HepG2 (cell line): ENCODE data around the gene GPR158. TPM values are rescaled to one million over a fixed set of nuclear protein-coding genes. Genes with fewer than 3 reads are reported as not detected.
A peak's percentile ranks its signal among the peaks of the same experiment; 100 is the strongest.

Experiments
- ATAC-seq: fragments of 200-7000 bp; cut with Tn5 transposase; 3 replicates; pipeline ENCODE4 v1.9.1; 2020; ENCODE audit warnings: mild to moderate bottlenecking, moderate library complexity
- BruUV-seq: library from RNA; stranded (reverse); fragments of 400-500 nt; replicated peaks from 2 replicates; lab custom pipeline; 2021; lab: Mats Ljungman, UMichigan
- CTCF ChIA-PET: fragments of 300-600 bp; formaldehyde crosslinking; extraction: SDS; loops from one replicate; lab custom pipeline; 2021; ENCODE audit warnings: low total read pairs, inconsistent platforms, low intra/inter-chr PET ratio; lab: Yijun Ruan, JAX
- POLR2A ChIA-PET: fragments of 350-600 bp; sonication (Branson Sonifier 250); formaldehyde crosslinking; loops from one replicate; lab custom pipeline; 2020; ENCODE audit warnings: antibody characterized with exemption, inconsistent platforms; lab: Yijun Ruan, JAX
- DNase-seq: peaks from one replicate; pipeline ENCODE4 v3.0.0-alpha.2; 2015; ENCODE audit warnings: low spot score
- FAIRE-seq: peaks from 3 replicates; lab custom pipeline; 2011; peaks lifted over from hg19 to GRCh38; lab: Jason Lieb, UNC
- H2AFZ ChIP-seq: one replicate; pipeline ENCODE4 v1.6.1; 2011; ENCODE audit warnings: low read length, inconsistent platforms
- H3K27ac ChIP-seq: fragments of 300-600 bp; 3 replicates; pipeline ENCODE4 v1.8.0; 2011; ENCODE audit warnings: mixed run types, mild to moderate bottlenecking, mixed read lengths, low read length, inconsistent platforms; ENCODE audit not compliant: insufficient read depth; ENCODE audit errors: extremely low read length
- H3K27me3 ChIP-seq, 2 experiments: fragments of 200-600 bp in 1 of 2; 2 replicates in 1 of 2; 3 replicates in 1 of 2; pipeline versions ENCODE4 v1.6.0 to v1.8.0; 2011; ENCODE audit warnings: low read length in 2 of 2, mild to moderate bottlenecking in 2 of 2, moderate library complexity in 2 of 2, inconsistent platforms in 1 of 2; ENCODE audit not compliant: insufficient read depth in 2 of 2, control insufficient read depth in 1 of 2
- H3K36me3 ChIP-seq, 2 experiments: fragments of 200-600 bp in 1 of 2; replicated peaks in 1 of 2; 2 replicates in 1 of 2; 3 replicates in 1 of 2; pipeline versions ENCODE4 v1.5.1 to v1.8.0; 2011; ENCODE audit warnings: low read length in 2 of 2, inconsistent platforms in 1 of 2; ENCODE audit not compliant: insufficient read depth in 2 of 2, control insufficient read depth in 1 of 2
- H3K4me1 ChIP-seq: 2 replicates; pipeline ENCODE4 v1.5.1; 2012; ENCODE audit warnings: low read length, inconsistent platforms; ENCODE audit not compliant: insufficient read depth
- H3K4me2 ChIP-seq: 2 replicates; pipeline ENCODE4 v1.6.0; 2011; ENCODE audit warnings: low read depth, low read length, inconsistent platforms
- H3K4me3 ChIP-seq, 3 experiments: fragments of 200-600 bp in 1 of 3; sonication (generic), shearing (Covaris generic) in 1 of 3; replicated peaks in 1 of 3; 2 replicates each; pipeline ENCODE4 v1.5.1; 2011 to 2016; ENCODE audit warnings: low read length in 3 of 3, inconsistent platforms in 2 of 3, low read depth in 2 of 3, mild to moderate bottlenecking in 2 of 3, control low read depth in 1 of 3, mixed read lengths in 1 of 3; ENCODE audit not compliant: insufficient read depth in 1 of 3
- H3K79me2 ChIP-seq: one replicate; pipeline ENCODE4 v1.6.1; 2011; ENCODE audit warnings: low read length, inconsistent platforms; ENCODE audit not compliant: insufficient read depth
- H3K9ac ChIP-seq: 2 replicates; pipeline ENCODE4 v1.6.0; 2011; ENCODE audit warnings: mild to moderate bottlenecking, low read depth, low read length, inconsistent platforms; ENCODE audit not compliant: insufficient read depth
- H3K9me3 ChIP-seq: 2 replicates; pipeline ENCODE4 v1.5.1; 2012; ENCODE audit warnings: mild to moderate bottlenecking, low read length
- H4K20me1 ChIP-seq: 2 replicates; pipeline ENCODE4 v1.6.0; 2011; ENCODE audit warnings: inconsistent platforms, mild to moderate bottlenecking, low read length, moderate library complexity; ENCODE audit not compliant: insufficient read depth
- CCDC6 ChIP-seq: sonication (generic); formaldehyde crosslinking; IDR thresholded peaks from 2 replicates; pipeline ENCODE4 v1.8.1; 2022; ENCODE audit warnings: mild to moderate bottlenecking, missing genetic modification reagents, moderate library complexity
- ELF3 ChIP-seq: IDR thresholded peaks from 2 replicates; pipeline ENCODE4 v1.6.1; 2016; ENCODE audit warnings: missing genetic modification reagents, missing compliant biosample characterization
- MXI1 ChIP-seq: IDR thresholded peaks from 3 replicates; pipeline ENCODE4 v1.6.1; 2012; ENCODE audit warnings: low read depth, low read length, inconsistent platforms, borderline replicate concordance
- POLR2G ChIP-seq: fragments of 200-400 bp; formaldehyde crosslinking; IDR thresholded peaks from 2 replicates; pipeline ENCODE4 v1.6.1; 2018; ENCODE audit warnings: mild to moderate bottlenecking, low read depth, low read length, moderate library complexity
- RAD21 ChIP-seq: fragments of 450-650 bp; formaldehyde crosslinking; IDR thresholded peaks from 2 replicates; pipeline ENCODE4 v1.5.0; 2020; ENCODE audit warnings: mild to moderate bottlenecking
- RXRB ChIP-seq: IDR thresholded peaks from 2 replicates; pipeline ENCODE4 v1.6.1; 2016; ENCODE audit warnings: borderline replicate concordance, missing genetic modification reagents, missing compliant biosample characterization
- SALL2 ChIP-seq: sonication (generic); formaldehyde crosslinking; IDR thresholded peaks from 2 replicates; pipeline ENCODE4 v1.8.1; 2023; ENCODE audit warnings: mild to moderate bottlenecking, missing genetic modification reagents, inconsistent platforms
- SMC3 ChIP-seq: IDR thresholded peaks from 2 replicates; pipeline ENCODE4 v1.6.1; 2011; ENCODE audit warnings: low read length, improper control_type of control experiment
- SRF ChIP-seq: IDR thresholded peaks from 2 replicates; pipeline ENCODE4 v1.6.1; 2011; ENCODE audit warnings: mild to moderate bottlenecking, low read depth, low read length, moderate library complexity
- STAG1 ChIP-seq: sonication (generic); formaldehyde crosslinking; IDR thresholded peaks from 2 replicates; pipeline ENCODE4 v1.4.0; 2020; ENCODE audit warnings: missing genetic modification reagents
- TBL1XR1 ChIP-seq: fragments of 150-350 bp; IDR thresholded peaks from 2 replicates; pipeline ENCODE4 v1.6.1; 2014; ENCODE audit warnings: borderline replicate concordance, low read length; ENCODE audit not compliant: partially characterized antibody
- YEATS4 ChIP-seq: sonication (generic); formaldehyde crosslinking; IDR thresholded peaks from 2 replicates; pipeline ENCODE4 v1.4.0; 2020; ENCODE audit warnings: missing genetic modification reagents, borderline replicate concordance
- ZNF337 ChIP-seq: sonication (generic); formaldehyde crosslinking; IDR thresholded peaks from 2 replicates; pipeline ENCODE4 v1.5.1; 2020; ENCODE audit warnings: missing genetic modification reagents, low read depth, mild to moderate bottlenecking, borderline replicate concordance
- ZNF678 ChIP-seq: sonication (generic); formaldehyde crosslinking; IDR thresholded peaks from 2 replicates; pipeline ENCODE4 v1.4.0; 2020; ENCODE audit warnings: mild to moderate bottlenecking, missing genetic modification reagents
- ZNF768 ChIP-seq: sonication (generic); formaldehyde crosslinking; IDR thresholded peaks from 2 replicates; pipeline ENCODE4 v1.4.0; 2020; ENCODE audit warnings: missing genetic modification reagents
- WGBS: methylation state at CpG from one replicate; pipeline ENCODE4 v1.1.6; 2017; ENCODE audit warnings: low lambda C conversion rate; 5-methylcytosine and 5-hydroxymethylcytosine counted together
- in situ Hi-C: cut with HindIII; loops from 2 replicates; pipeline ENCODE4 v1.10.0; 2017; ENCODE audit warnings: low pct_unique_long_range_greater_than_20kb; ENCODE audit not compliant: extremely low pct_ligation_motif_present
- intact Hi-C: fragments of 100-400 bp; cut with micrococcal nuclease; formaldehyde crosslinking; loops from one replicate; pipeline ENCODE4 v1.10.0; 2022; ENCODE audit not compliant: unreplicated experiment
- polyA plus RNA-seq, 8 experiments: library from polyadenylated mRNA; depleted of rRNA in 3 of 8; stranded (reverse) in 7 of 8; unstranded in 1 of 8; fragments of >200 nt; fragmentation: Illumina TruSeq in 4 of 8; extraction: Trizol in 4 of 8; gene quantifications; 2 replicates each; pipeline versions ENCODE4 v1.2.1 to v1.2.3, GENCODE V29; 2011 to 2016; ENCODE audit warnings: low read depth in 4 of 8, missing spikeins in 1 of 8, mixed read lengths in 1 of 8; ENCODE audit not compliant: insufficient read depth in 1 of 8
- total RNA-seq, 5 experiments: library from RNA; depleted of rRNA; stranded (reverse); fragments of >200 nt; fragmentation: Illumina TruSeq; extraction: Trizol; gene quantifications; 2 replicates each; pipeline ENCODE4 v1.2.3, GENCODE V29; 2016; ENCODE audit warnings: low read depth in 1 of 5
- TF ChIP-seq, protein P1 (sequence below), 2 experiments: fragments of 450-650 bp in 1 of 2; sonication (generic) in 1 of 2; formaldehyde crosslinking; IDR thresholded peaks; 2 replicates each; pipeline versions ENCODE4 v1.5.0 to v1.8.0; 2020 to 2022; ENCODE audit warnings: mild to moderate bottlenecking in 1 of 2, missing genetic modification reagents in 1 of 2
- TF ChIP-seq, protein P2 (sequence below): sonication (generic); formaldehyde crosslinking; IDR thresholded peaks from 2 replicates; pipeline ENCODE4 v1.5.0; 2020; ENCODE audit warnings: mild to moderate bottlenecking, missing genetic modification reagents, moderate library complexity
- TF ChIP-seq, protein P3 (sequence below): sonication (generic); formaldehyde crosslinking; IDR thresholded peaks from 2 replicates; pipeline ENCODE4 v1.4.0; 2020; ENCODE audit warnings: missing genetic modification reagents, borderline replicate concordance

The GPR158 gene
- total and polyA plus RNA-seq, 2 of the 13 experiments (the other 11 are each of a cell fraction or from before 2014, with no cell fraction given): not detected

DNA sequence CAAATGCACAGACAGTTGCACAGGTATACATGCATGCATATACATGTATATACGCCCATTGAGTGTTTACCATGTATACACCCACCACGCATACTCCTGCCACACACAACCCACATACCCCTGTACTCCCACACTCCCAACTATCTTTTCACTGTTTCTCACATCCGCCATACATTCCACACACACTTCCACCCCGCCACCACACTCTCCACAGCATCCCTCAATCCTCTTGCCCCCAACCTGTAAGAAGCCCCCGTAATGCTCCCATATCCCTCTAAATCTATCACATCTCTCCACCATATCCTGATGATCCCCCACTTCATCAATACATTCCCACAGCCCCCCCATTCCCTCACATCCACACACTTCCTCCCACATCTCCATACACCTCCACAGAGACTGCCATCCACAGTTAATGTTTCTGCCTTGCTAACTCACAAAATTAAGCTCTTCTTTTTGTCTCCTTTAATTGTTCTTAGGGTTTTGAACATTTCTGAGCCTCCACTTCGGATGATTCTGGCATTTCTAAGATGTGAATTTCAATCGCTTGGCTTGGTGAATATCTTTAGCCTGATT, 47.4 kb downstream of the GPR158 start (continued):
- TF ChIP-seq ZNF337 (CRISPR knock-in tag) (no peak), CCDC6 (CRISPR knock-in tag) (no peak)

DNA sequence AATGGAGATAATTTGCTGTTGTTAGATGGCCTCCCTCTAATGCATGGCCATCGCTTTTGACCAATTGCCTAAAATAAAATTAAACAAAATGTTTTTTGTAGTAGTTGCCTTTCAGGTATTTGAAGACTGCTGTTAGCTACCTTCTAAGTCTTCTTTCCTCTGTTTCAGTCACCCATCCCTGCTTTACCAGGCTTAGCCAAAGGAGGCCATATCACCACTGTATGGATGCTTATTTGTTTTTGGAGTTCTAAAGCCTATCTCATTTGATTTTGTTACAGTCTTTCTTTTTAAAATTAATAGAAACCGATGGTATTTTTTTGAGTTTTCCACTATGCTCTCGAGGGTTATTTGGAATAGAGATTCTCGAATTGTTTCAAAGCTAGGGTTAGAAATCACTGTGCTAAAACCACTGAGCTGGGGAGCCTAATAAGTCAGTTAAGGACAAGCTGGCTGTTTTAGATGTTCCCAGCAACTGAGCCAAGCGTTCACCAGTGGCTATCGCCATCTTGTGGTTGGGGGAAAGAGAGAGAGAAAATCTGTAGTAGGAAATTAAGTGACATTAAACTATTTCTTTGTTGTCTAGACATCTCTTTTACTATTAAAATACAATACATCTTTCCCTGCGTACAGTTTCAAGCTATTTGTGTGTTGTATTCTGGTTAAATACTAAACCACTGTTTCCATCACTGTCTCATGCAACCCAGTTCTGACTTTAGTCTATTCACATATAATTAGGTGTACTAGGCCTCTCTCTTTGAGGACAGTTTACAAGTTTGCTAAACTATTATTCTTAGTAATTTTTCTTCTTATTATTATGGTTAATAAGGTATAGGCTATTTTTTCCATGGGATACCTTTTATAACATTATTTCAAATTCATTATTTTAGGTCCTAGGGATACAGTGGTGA, 52.2 kb downstream of the GPR158 start:
- ATAC-seq (peak; percentile 69), DNase-seq (peak; percentile 21), FAIRE-seq (no peak)
- Histone ChIP-seq H3K4me2 (no peak overlapping the region), H3K4me1 (no peaks in the 10 kb centered on the region), H3K36me3 (no peaks in the 10 kb centered on the region), H4K20me1 (no peaks in the 10 kb centered on the region), H3K4me3 (no peak overlapping the region), H2AFZ (no peak overlapping the region), H3K9me3 (no peaks in the 10 kb centered on the region), H3K27ac (no peak overlapping the region), H3K79me2 (no peaks in the 10 kb centered on the region), H3K9ac (no peak overlapping the region), H3K27me3 (no peaks in the 10 kb centered on the region)
- POLR2A ChIA-PET: no interaction called here
- in situ Hi-C loops (loop anchor here (10.0 kb wide), 2 partner anchors 112 to 612 kb away; no protein-coding TSS in a partner anchor), intact Hi-C loops (loop anchor here (1.0 to 10.0 kb wide), 6 partner anchors 114 to 610 kb away; no protein-coding TSS in a partner anchor)
- no TSS peak for BruUV-seq
- WGBS: 6% methylated on average over 7 of the region's 7 CpGs
- CTCF ChIA-PET: interaction anchor here (1.9 to 2.3 kb wide), 2 partner anchors 114 to 609 kb away, joined by 12 to 13 read pairs; no protein-coding TSS in a partner anchor
- TF ChIP-seq RAD21 (CRISPR knock-in tag) (0 out of 2 replicates have a peak, but pooled peaks have one; percentile 32), ZNF768 (CRISPR knock-in tag) (no peak), SALL2 (no peak), ZNF678 (CRISPR knock-in tag) (no peak), RXRB (CRISPR knock-in tag) (peak; percentile 63; the same call in 1 of the 2 replicates), MXI1 (no peak), YEATS4 (CRISPR knock-in tag) (no peak), SRF (no peak), TBL1XR1 (no peak), STAG1 (peak; percentile 86), SMC3 (peak; percentile 75), POLR2G (no peak), ELF3 (no peak)
- TF ChIP-seq, protein P1, sequence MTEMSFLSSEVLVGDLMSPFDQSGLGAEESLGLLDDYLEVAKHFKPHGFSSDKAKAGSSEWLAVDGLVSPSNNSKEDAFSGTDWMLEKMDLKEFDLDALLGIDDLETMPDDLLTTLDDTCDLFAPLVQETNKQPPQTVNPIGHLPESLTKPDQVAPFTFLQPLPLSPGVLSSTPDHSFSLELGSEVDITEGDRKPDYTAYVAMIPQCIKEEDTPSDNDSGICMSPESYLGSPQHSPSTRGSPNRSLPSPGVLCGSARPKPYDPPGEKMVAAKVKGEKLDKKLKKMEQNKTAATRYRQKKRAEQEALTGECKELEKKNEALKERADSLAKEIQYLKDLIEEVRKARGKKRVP (CRISPR knock-in tag; IDR thresholded peaks at IDR 0.05): no peak
- TF ChIP-seq, protein P2, sequence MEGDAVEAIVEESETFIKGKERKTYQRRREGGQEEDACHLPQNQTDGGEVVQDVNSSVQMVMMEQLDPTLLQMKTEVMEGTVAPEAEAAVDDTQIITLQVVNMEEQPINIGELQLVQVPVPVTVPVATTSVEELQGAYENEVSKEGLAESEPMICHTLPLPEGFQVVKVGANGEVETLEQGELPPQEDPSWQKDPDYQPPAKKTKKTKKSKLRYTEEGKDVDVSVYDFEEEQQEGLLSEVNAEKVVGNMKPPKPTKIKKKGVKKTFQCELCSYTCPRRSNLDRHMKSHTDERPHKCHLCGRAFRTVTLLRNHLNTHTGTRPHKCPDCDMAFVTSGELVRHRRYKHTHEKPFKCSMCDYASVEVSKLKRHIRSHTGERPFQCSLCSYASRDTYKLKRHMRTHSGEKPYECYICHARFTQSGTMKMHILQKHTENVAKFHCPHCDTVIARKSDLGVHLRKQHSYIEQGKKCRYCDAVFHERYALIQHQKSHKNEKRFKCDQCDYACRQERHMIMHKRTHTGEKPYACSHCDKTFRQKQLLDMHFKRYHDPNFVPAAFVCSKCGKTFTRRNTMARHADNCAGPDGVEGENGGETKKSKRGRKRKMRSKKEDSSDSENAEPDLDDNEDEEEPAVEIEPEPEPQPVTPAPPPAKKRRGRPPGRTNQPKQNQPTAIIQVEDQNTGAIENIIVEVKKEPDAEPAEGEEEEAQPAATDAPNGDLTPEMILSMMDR (CRISPR knock-in tag): peak; percentile 78
- TF ChIP-seq, protein P3, sequence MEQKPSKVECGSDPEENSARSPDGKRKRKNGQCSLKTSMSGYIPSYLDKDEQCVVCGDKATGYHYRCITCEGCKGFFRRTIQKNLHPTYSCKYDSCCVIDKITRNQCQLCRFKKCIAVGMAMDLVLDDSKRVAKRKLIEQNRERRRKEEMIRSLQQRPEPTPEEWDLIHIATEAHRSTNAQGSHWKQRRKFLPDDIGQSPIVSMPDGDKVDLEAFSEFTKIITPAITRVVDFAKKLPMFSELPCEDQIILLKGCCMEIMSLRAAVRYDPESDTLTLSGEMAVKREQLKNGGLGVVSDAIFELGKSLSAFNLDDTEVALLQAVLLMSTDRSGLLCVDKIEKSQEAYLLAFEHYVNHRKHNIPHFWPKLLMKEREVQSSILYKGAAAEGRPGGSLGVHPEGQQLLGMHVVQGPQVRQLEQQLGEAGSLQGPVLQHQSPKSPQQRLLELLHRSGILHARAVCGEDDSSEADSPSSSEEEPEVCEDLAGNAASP (CRISPR knock-in tag): peak; percentile 91; the same call in 1 of the 2 replicates
